A549 (cell line): ENCODE results near the gene SCARB1. TPM values are rescaled to one million over a fixed set of nuclear protein-coding genes. Genes with fewer than 3 reads are reported as not detected.

Experiments used
- ATAC-seq, 2 experiments: fragments of 200-7000 bp in 1 of 2; fragments of >200 bp in 1 of 2; cut with Nextera tagmentation in 1 of 2; cut with Tn5 transposase in 1 of 2; 3 replicates each; pipeline versions ENCODE4 v1.8.0 to v1.9.1; 2018 to 2020; ENCODE audit warnings: mild to moderate bottlenecking in 1 of 2, moderate library complexity in 1 of 2
- CTCF ChIA-PET: fragments of 300-600 bp; sonication (Branson Sonifier 250); formaldehyde crosslinking; extraction: SDS; loops from one replicate; lab custom pipeline; 2021; ENCODE audit warnings: antibody characterized with exemption, inconsistent platforms; lab: Yijun Ruan, JAX
- POLR2A ChIA-PET: fragments of 350-600 bp; formaldehyde crosslinking; extraction: SDS; loops from one replicate; lab custom pipeline; 2021; ENCODE audit warnings: antibody characterized with exemption, inconsistent platforms; lab: Yijun Ruan, JAX
- DNase-seq, 2 experiments: peaks; one replicate each; pipeline versions ENCODE4 v3.0.0 to v3.0.0-alpha.2; 2011 to 2016; ENCODE audit warnings: low read depth in 1 of 2, low spot score in 1 of 2
- FAIRE-seq: peaks from 2 replicates; lab custom pipeline; 2011; peaks lifted over from hg19 to GRCh38; lab: Jason Lieb, UNC
- H3K27ac ChIP-seq, 2 experiments: fragments of >200 bp; sonication (Bioruptor Twin); formaldehyde crosslinking; 3 replicates each; pipeline ENCODE4 v1.5.1; 2016 to 2017
- H3K4me1 ChIP-seq: fragments of >200 bp; sonication (Bioruptor Twin); formaldehyde crosslinking; 3 replicates; pipeline ENCODE4 v1.6.1; 2016
- H3K4me2 ChIP-seq: fragments of >200 bp; sonication (Bioruptor Twin); formaldehyde crosslinking; 3 replicates; pipeline ENCODE4 v1.6.1; 2016
- H3K4me3 ChIP-seq: fragments of >200 bp; sonication (Bioruptor Twin); formaldehyde crosslinking; 3 replicates; pipeline ENCODE4 v1.5.1; 2016
- H3K9me3 ChIP-seq: fragments of >200 bp; sonication (Bioruptor Twin); formaldehyde crosslinking; 3 replicates; pipeline ENCODE4 v1.6.1; 2016
- CHD4 ChIP-seq: fragments of 200-600 bp; sonication (generic); IDR thresholded peaks from 2 replicates; pipeline ENCODE4 v1.6.1; 2016; ENCODE audit warnings: antibody characterized with exemption, mild to moderate bottlenecking, borderline replicate concordance
- CTCF ChIP-seq: fragments of >200 bp; sonication (Bioruptor Twin); formaldehyde crosslinking; IDR thresholded peaks from 3 replicates; pipeline ENCODE4 v1.5.1; 2016
- EHF ChIP-seq: fragments of 250-450 bp; sonication (Bioruptor Pico); IDR thresholded peaks from 2 replicates; pipeline ENCODE4 v1.5.0; 2020; ENCODE audit warnings: mild to moderate bottlenecking
- EP300 ChIP-seq, 2 experiments: fragments of >200 bp; sonication (Bioruptor Twin); formaldehyde crosslinking; IDR thresholded peaks; 2 replicates in 1 of 2; 3 replicates in 1 of 2; pipeline ENCODE4 v1.6.1; 2016 to 2017
- FOSL2 ChIP-seq, 2 experiments: fragments of 450-650 bp in 1 of 2; fragments of >200 bp in 1 of 2; sonication (Bioruptor Twin) in 1 of 2; formaldehyde crosslinking; IDR thresholded peaks; 2 replicates each; pipeline versions ENCODE4 v1.5.0 to v1.6.1; 2016 to 2020; ENCODE audit warnings: mild to moderate bottlenecking in 1 of 2, moderate library complexity in 1 of 2
- HOXB5 ChIP-seq: fragments of 250-450 bp; sonication (Bioruptor Pico); IDR thresholded peaks from 2 replicates; pipeline ENCODE4 v1.5.0; 2020; ENCODE audit warnings: mild to moderate bottlenecking, moderate library complexity
- JUN ChIP-seq, 2 experiments: fragments of >200 bp; sonication (Bioruptor Twin); formaldehyde crosslinking; IDR thresholded peaks; 2 replicates in 1 of 2; 3 replicates in 1 of 2; pipeline ENCODE4 v1.6.1; 2016 to 2017
- KDM1A ChIP-seq: fragments of 200-600 bp; sonication (generic); IDR thresholded peaks from 2 replicates; pipeline ENCODE4 v1.6.1; 2016; ENCODE audit warnings: low read depth, mild to moderate bottlenecking
- POLR2A ChIP-seq: IDR thresholded peaks from 2 replicates; pipeline ENCODE4 v1.6.1; 2012; ENCODE audit warnings: mild to moderate bottlenecking, low read length
- RARB ChIP-seq: fragments of 250-450 bp; sonication (Bioruptor Pico); IDR thresholded peaks from 2 replicates; pipeline ENCODE4 v1.8.0; 2021; ENCODE audit warnings: mild to moderate bottlenecking, moderate library complexity
- RCOR1 ChIP-seq: fragments of 150-350 bp; IDR thresholded peaks from 2 replicates; pipeline ENCODE4 v1.6.1; 2014; ENCODE audit warnings: antibody characterized with exemption, low read length, low read depth
- RNF2 ChIP-seq: fragments of 200-600 bp; sonication (generic); IDR thresholded peaks from 2 replicates; pipeline ENCODE4 v1.6.1; 2016; ENCODE audit warnings: low read depth, mild to moderate bottlenecking, antibody characterized with exemption, moderate library complexity, borderline replicate concordance
- SREBF2 ChIP-seq: fragments of 450-650 bp; IDR thresholded peaks from 2 replicates; pipeline ENCODE4 v1.6.1; 2014; ENCODE audit warnings: mild to moderate bottlenecking, moderate library complexity
- ZC3H11A ChIP-seq: fragments of 450-650 bp; IDR thresholded peaks from 2 replicates; pipeline ENCODE4 v1.6.1; 2014; ENCODE audit warnings: antibody characterized with exemption, mild to moderate bottlenecking
- WGBS: methylation state at CpG from one replicate; pipeline ENCODE4 v1.1.6; 2017; ENCODE audit errors: missing lambda C conversion rate; 5-methylcytosine and 5-hydroxymethylcytosine counted together
- polyA plus RNA-seq, 4 experiments: library from polyadenylated mRNA; depleted of rRNA in 3 of 4; stranded (reverse); fragments of >200 nt; fragmentation: RNase III in 1 of 4; extraction: RNeasy Plus Mini Kit Qiagen cat#74134 plus additional on column Dnase treatment in 1 of 4; gene quantifications; 2 replicates in 3 of 4; 3 replicates in 1 of 4; pipeline ENCODE4 v1.2.3, GENCODE V29; 2011 to 2017
- TF ChIP-seq, protein P1 (sequence below): fragments of 450-650 bp; IDR thresholded peaks from 2 replicates; pipeline ENCODE4 v1.6.1; 2014; ENCODE audit warnings: antibody characterized with exemption
- TF ChIP-seq, protein P2 (sequence below): fragments of 250-450 bp; sonication (Bioruptor Pico); IDR thresholded peaks from 2 replicates; pipeline ENCODE4 v1.5.0; 2021; ENCODE audit warnings: mild to moderate bottlenecking, moderate library complexity, borderline replicate concordance
- TF ChIP-seq, protein P3 (sequence below): fragments of 250-450 bp; sonication (Bioruptor Pico); IDR thresholded peaks from 2 replicates; pipeline ENCODE4 v1.5.0; 2020; ENCODE audit warnings: low read depth, mild to moderate bottlenecking, moderate library complexity
- TF ChIP-seq, protein P4 (sequence below): fragments of 200-600 bp; sonication (generic); IDR thresholded peaks from 2 replicates; pipeline ENCODE4 v1.6.1; 2016; ENCODE audit warnings: antibody characterized with exemption, mild to moderate bottlenecking, moderate library complexity
- TF ChIP-seq, protein P5 (sequence below): fragments of >200 bp; sonication (Bioruptor Twin); formaldehyde crosslinking; IDR thresholded peaks from 3 replicates; pipeline ENCODE4 v1.6.1; 2016

SCARB1 gene
- polyA plus RNA-seq, 2 of the 4 experiments (the other 2 are of a cell fraction): 81.1 to 154 TPM

DNA sequence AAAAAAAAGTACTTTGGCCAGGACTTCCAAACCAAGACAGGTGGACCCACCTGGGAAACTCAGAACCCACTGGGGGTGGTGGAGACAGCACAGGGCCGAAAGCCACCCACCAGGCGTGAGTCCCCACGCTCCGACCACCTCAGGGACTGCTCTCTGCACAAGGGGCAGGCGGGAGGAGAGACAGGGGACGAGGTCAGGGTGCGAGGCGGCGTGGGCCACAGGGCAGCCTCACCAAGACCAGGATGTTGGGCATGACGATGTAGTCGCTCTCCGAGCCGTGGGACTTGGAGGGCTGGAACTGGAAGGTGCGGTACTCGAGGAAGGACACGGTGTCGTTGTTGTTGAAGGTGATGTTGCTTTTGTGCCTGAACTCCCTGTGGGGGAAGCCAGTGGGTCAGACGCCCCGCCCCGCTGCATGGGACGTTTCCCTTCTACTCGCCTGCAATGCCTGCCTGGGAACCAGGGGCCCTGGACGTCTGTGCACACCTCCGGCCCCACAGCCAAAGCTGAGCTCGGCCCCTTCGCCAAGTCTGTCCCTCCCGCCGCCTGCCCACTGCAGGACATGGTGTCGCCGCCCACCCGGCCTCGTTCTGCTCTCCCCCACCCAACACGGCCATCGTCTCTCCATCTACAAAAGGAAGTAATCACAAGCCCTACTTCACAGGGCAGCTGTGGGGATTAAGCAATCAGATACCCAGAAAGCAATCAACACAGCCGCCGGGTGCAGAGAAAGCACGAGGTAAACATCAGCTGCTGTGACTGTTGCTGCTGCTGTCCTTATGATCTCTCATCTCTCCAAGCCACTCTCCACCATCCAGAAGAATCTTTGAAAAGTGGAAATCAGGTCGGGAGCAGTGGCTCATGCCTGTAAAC is 48.7 kb downstream of the SCARB1 start:
- Histone ChIP-seq H3K4me3 (no peak overlapping the region), H3K4me1 (no peaks in the 10 kb centered on the region), H3K27ac (no peak overlapping the region), H3K4me2 (no peak overlapping the region), H3K9me3 (no peaks in the 10 kb centered on the region)
- ATAC-seq (no peak), FAIRE-seq (no peak), DNase-seq (no peak)
- TF ChIP-seq EHF (CRISPR knock-in tag): no peak
- POLR2A ChIA-PET: no interaction called here
- 94% methylated on average over 38 of the region's 38 CpGs for WGBS
- CTCF ChIA-PET: no interaction called here

- POLR2A ChIA-PET: no interaction called here
- 89% methylated on average over 3 of the region's 3 CpGs for WGBS
- Histone ChIP-seq H3K4me2 (no peak overlapping the region), H3K4me1 (no peaks in the 10 kb centered on the region)
- DNase-seq: no peak
- TF ChIP-seq CHD4 (no peak), RARB (CRISPR knock-in tag) (no peak), ZC3H11A (no peak), FOSL2 (IDR thresholded peaks at IDR 0.05) (no peak), FOSL2 (CRISPR knock-in tag; IDR thresholded peaks at IDR 0.05) (no peak)
- TF ChIP-seq, all 56 proteins: peak for 0
- no peak for ATAC-seq
- H3K4me3 ChIP-seq: no peak overlapping the region
- no peaks in the 10 kb centered on the region for H3K9me3 ChIP-seq
- CTCF ChIA-PET: interaction anchor here (1.3 kb wide), 1 partner anchor 22 kb away, joined by 3 read pairs; no protein-coding TSS in a partner anchor
- no peak overlapping the region for H3K27ac ChIP-seq
- FAIRE-seq: no peak
These were observed 49.9 kb downstream of the SCARB1 start for GRCh38 chr12:124813782-124814181.

DNA sequence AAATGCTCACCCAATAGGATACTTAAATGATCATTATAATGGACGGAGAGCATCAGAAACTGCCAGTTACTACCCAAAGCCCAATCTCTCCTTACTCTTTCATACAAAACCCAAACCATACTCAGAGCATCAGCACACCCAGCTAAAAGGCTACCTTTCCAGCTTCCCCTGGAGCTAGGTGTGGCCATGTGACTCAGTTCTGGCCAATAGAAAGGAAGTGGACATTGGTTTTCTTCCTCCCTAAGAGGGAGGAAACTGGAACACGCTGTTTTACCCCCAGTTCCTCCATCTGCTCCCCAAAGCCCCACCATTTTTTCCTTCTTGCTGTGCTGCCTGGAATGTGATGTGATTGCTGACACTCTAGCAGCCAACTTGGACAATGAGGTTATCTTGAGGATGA is 50.7 kb downstream of the SCARB1 start:
- FAIRE-seq (no peak), ATAC-seq (no peak), DNase-seq (no peak)
- CTCF ChIA-PET: interaction anchor here (1.3 to 1.7 kb wide), 2 partner anchors 22 to 94 kb away, joined by 3 to 7 read pairs; no protein-coding TSS in a partner anchor
- no peak overlapping the region for H3K4me3 ChIP-seq
- TF ChIP-seq EP300 (IDR thresholded peaks at IDR 0.05): no peak
- TF ChIP-seq, protein P1, sequence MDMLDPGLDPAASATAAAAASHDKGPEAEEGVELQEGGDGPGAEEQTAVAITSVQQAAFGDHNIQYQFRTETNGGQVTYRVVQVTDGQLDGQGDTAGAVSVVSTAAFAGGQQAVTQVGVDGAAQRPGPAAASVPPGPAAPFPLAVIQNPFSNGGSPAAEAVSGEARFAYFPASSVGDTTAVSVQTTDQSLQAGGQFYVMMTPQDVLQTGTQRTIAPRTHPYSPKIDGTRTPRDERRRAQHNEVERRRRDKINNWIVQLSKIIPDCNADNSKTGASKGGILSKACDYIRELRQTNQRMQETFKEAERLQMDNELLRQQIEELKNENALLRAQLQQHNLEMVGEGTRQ: no peak
- TF ChIP-seq RNF2: no peak
- TF ChIP-seq HOXB5 (CRISPR knock-in tag): no peak
- TF ChIP-seq, protein P2, sequence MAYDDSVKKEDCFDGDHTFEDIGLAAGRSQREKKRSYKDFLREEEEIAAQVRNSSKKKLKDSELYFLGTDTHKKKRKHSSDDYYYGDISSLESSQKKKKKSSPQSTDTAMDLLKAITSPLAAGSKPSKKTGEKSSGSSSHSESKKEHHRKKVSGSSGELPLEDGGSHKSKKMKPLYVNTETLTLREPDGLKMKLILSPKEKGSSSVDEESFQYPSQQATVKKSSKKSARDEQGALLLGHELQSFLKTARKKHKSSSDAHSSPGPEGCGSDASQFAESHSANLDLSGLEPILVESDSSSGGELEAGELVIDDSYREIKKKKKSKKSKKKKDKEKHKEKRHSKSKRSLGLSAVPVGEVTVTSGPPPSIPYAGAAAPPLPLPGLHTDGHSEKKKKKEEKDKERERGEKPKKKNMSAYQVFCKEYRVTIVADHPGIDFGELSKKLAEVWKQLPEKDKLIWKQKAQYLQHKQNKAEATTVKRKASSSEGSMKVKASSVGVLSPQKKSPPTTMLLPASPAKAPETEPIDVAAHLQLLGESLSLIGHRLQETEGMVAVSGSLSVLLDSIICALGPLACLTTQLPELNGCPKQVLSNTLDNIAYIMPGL (CRISPR knock-in tag): no peak
- TF ChIP-seq POLR2A: no peak
- no peak for TF ChIP-seq SREBF2
- no peak for TF ChIP-seq RCOR1
- TF ChIP-seq, protein P3, sequence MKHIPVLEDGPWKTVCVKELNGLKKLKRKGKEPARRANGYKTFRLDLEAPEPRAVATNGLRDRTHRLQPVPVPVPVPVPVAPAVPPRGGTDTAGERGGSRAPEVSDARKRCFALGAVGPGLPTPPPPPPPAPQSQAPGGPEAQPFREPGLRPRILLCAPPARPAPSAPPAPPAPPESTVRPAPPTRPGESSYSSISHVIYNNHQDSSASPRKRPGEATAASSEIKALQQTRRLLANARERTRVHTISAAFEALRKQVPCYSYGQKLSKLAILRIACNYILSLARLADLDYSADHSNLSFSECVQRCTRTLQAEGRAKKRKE: no peak
- no peak for TF ChIP-seq JUN (IDR thresholded peaks at IDR 0.05)
- no peak for TF ChIP-seq RARB (CRISPR knock-in tag)
- TF ChIP-seq KDM1A: no peak
- TF ChIP-seq, protein P4, sequence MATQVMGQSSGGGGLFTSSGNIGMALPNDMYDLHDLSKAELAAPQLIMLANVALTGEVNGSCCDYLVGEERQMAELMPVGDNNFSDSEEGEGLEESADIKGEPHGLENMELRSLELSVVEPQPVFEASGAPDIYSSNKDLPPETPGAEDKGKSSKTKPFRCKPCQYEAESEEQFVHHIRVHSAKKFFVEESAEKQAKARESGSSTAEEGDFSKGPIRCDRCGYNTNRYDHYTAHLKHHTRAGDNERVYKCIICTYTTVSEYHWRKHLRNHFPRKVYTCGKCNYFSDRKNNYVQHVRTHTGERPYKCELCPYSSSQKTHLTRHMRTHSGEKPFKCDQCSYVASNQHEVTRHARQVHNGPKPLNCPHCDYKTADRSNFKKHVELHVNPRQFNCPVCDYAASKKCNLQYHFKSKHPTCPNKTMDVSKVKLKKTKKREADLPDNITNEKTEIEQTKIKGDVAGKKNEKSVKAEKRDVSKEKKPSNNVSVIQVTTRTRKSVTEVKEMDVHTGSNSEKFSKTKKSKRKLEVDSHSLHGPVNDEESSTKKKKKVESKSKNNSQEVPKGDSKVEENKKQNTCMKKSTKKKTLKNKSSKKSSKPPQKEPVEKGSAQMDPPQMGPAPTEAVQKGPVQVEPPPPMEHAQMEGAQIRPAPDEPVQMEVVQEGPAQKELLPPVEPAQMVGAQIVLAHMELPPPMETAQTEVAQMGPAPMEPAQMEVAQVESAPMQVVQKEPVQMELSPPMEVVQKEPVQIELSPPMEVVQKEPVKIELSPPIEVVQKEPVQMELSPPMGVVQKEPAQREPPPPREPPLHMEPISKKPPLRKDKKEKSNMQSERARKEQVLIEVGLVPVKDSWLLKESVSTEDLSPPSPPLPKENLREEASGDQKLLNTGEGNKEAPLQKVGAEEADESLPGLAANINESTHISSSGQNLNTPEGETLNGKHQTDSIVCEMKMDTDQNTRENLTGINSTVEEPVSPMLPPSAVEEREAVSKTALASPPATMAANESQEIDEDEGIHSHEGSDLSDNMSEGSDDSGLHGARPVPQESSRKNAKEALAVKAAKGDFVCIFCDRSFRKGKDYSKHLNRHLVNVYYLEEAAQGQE: no peak
- no peak for TF ChIP-seq CTCF
- TF ChIP-seq, protein P5, sequence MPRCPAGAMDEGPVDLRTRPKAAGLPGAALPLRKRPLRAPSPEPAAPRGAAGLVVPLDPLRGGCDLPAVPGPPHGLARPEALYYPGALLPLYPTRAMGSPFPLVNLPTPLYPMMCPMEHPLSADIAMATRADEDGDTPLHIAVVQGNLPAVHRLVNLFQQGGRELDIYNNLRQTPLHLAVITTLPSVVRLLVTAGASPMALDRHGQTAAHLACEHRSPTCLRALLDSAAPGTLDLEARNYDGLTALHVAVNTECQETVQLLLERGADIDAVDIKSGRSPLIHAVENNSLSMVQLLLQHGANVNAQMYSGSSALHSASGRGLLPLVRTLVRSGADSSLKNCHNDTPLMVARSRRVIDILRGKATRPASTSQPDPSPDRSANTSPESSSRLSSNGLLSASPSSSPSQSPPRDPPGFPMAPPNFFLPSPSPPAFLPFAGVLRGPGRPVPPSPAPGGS: no peak
- H3K4me2 ChIP-seq: no peak overlapping the region
- H3K9me3 ChIP-seq: no peaks in the 10 kb centered on the region
- POLR2A ChIA-PET: no interaction called here
- no peaks in the 10 kb centered on the region for H3K4me1 ChIP-seq
- no peak overlapping the region for H3K27ac ChIP-seq
- WGBS: 95% methylated on average over 2 of the region's 2 CpGs
